Endothelial cell (in vitro differentiated cells): ENCODE measurements around the gene GATAD1. TPM values are rescaled to one million over a fixed set of nuclear protein-coding genes. Genes with fewer than 3 reads are reported as not detected.

ENCODE experiments used
- DNase-seq: peaks from one replicate; pipeline ENCODE4 v3.0.0; 2021; ENCODE audit warnings: low spot score
- H3K27ac Mint-ChIP-seq: one replicate; pipeline ENCODE4 v1.8.0; 2021; ENCODE audit warnings: mixed read lengths, inconsistent platforms; ENCODE audit not compliant: unreplicated experiment
- H3K27me3 Mint-ChIP-seq: one replicate; pipeline ENCODE4 v1.8.0; 2021; ENCODE audit warnings: mild to moderate bottlenecking, moderate library complexity, mixed read lengths, inconsistent platforms; ENCODE audit not compliant: unreplicated experiment
- H3K36me3 Mint-ChIP-seq: one replicate; pipeline ENCODE4 v1.8.0; 2021; ENCODE audit warnings: mild to moderate bottlenecking, low read depth, mixed read lengths, inconsistent platforms; ENCODE audit not compliant: unreplicated experiment
- H3K4me1 Mint-ChIP-seq: one replicate; pipeline ENCODE4 v1.8.0; 2021; ENCODE audit warnings: mild to moderate bottlenecking, mixed read lengths, inconsistent platforms; ENCODE audit not compliant: unreplicated experiment
- H3K4me3 Mint-ChIP-seq: one replicate; pipeline ENCODE4 v1.8.0; 2021; ENCODE audit warnings: mild to moderate bottlenecking, mixed read lengths, inconsistent platforms; ENCODE audit not compliant: unreplicated experiment
- H3K9me3 Mint-ChIP-seq: one replicate; pipeline ENCODE4 v1.8.0; 2021; ENCODE audit warnings: mixed read lengths, inconsistent platforms; ENCODE audit not compliant: unreplicated experiment
- long read RNA-seq: library from polyadenylated mRNA; unstranded; transcript quantifications from one replicate; pipeline ENCODE4 v2.0.0, GENCODE V29; 2020; ENCODE audit not compliant: unreplicated experiment
- total RNA-seq: library from RNA; stranded (reverse); fragmentation: NEBNext Ultra II Directional; extraction: Animal tissue kit (Norgen Biotek cat#: 25700); gene quantifications from one replicate; pipeline ENCODE4 v1.2.1, GENCODE V29; 2021; ENCODE audit not compliant: unreplicated experiment
- TF ChIP-seq, protein P1 (sequence below): fragments of 200-600 bp; sonication (generic); IDR thresholded peaks from one replicate; pipeline ENCODE4 v1.5.0; 2021; ENCODE audit warnings: antibody characterized with exemption; ENCODE audit not compliant: unreplicated experiment

GATAD1 gene, protein sequence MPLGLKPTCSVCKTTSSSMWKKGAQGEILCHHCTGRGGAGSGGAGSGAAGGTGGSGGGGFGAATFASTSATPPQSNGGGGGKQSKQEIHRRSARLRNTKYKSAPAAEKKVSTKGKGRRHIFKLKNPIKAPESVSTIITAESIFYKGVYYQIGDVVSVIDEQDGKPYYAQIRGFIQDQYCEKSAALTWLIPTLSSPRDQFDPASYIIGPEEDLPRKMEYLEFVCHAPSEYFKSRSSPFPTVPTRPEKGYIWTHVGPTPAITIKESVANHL
- 22.7 TPM for total RNA-seq
- long read RNA-seq, result 0 reads

DNA sequence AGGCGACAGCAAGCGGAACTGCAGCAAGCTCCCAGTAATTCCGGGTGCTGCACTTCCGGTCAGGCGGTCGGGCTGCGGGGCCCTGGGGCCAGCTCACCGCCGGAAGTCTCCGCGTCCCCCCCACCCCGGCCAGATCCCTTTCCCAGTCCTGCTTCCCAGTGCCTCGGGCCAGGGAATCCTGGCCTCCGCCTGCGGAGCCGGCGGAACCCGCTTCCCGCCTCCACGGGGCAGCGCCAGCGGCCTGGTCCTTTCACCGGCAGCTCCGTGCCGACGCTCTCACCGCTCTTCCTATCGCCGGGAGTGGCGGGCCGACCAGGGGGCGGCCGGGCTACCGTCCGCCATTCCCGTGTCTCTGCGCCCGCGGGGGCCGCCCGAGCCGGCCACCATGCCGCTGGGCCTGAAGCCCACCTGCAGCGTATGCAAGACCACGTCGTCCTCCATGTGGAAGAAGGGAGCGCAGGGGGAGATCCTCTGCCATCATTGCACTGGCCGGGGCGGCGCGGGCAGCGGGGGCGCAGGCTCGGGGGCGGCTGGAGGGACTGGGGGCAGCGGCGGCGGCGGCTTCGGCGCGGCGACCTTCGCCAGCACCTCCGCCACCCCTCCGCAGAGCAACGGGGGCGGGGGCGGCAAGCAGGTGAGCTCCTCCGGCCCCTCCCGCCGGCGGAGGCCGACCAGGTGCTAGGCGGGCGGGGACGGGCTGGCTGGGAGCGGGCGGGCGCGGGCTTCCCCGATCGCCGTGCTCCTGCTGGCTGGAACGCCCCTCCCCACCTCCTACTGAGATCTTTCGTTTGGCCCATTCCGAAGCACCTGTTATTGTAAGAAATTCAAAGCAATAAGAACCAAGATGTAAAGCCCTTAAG, at the start of gene GATAD1:
TSS of gene GATAD1 (plus strand) at position 138 of the 860 bp plus-strand sequence. CDS start at position 386, 248 bp downstream.
- Mint-ChIP-seq H3K36me3 (peaks cover 12% of the 10 kb centered on the region), H3K4me1 (peaks cover 7% of the 10 kb centered on the region), H3K27ac (peak within 1 kb of the TSS; percentile 76), H3K9me3 (no peaks in the 10 kb centered on the region), H3K4me3 (peak within 1 kb of the TSS; percentile 88), H3K27me3 (peaks cover 2% of the 10 kb centered on the region)
- TF ChIP-seq, protein P1, sequence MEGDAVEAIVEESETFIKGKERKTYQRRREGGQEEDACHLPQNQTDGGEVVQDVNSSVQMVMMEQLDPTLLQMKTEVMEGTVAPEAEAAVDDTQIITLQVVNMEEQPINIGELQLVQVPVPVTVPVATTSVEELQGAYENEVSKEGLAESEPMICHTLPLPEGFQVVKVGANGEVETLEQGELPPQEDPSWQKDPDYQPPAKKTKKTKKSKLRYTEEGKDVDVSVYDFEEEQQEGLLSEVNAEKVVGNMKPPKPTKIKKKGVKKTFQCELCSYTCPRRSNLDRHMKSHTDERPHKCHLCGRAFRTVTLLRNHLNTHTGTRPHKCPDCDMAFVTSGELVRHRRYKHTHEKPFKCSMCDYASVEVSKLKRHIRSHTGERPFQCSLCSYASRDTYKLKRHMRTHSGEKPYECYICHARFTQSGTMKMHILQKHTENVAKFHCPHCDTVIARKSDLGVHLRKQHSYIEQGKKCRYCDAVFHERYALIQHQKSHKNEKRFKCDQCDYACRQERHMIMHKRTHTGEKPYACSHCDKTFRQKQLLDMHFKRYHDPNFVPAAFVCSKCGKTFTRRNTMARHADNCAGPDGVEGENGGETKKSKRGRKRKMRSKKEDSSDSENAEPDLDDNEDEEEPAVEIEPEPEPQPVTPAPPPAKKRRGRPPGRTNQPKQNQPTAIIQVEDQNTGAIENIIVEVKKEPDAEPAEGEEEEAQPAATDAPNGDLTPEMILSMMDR, result peak; percentile 92
- DNase-seq, result peak; percentile 92

DNA sequence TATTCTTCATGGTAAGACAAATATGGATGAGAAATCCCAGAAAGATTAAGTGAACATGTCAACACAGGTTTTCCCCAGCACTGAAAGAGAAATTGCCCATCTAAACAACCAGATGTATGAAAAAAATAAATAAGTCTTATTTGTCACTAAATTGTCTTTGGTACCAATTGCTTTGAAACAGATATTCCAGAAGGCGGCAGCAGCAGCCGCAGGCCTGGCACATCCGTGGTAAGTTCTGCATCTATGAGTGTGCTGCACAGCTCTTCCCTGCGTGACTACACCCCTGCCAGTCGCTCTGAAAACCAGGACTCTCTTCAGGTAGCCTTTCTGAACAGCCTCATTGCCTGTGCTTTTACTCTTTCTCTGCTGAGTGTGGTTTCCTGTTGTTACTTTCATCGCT, 49.7 kb upstream of the GATAD1 start:
- Mint-ChIP-seq H3K4me3 (no peak overlapping the region), H3K4me1 (no peaks in the 10 kb centered on the region), H3K27ac (no peak overlapping the region), H3K36me3 (peaks cover 13% of the 10 kb centered on the region), H3K9me3 (no peaks in the 10 kb centered on the region), H3K27me3 (no peaks in the 10 kb centered on the region)
- TF ChIP-seq, protein P1, result no peak
- no peak for DNase-seq

DNA sequence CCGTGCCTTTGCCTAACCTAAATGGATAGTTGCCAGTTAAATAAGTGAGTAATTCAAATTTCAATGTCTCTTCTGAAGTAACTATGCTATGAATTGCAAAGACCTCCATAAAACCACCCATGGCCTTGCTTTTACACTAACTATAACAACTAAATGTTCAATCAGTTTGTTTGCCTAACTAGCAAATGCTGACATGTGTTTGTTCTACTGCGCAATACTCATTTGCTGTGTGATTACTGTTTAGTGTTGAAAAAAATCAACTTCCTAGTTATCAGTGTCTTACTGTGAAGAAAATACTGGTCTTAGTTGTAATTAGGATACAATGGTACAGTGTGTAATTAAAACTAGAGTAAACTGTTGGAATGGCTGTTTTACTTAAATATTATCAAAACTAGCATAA, 47.3 kb upstream of the GATAD1 start:
- no peaks in the 10 kb centered on the region for H3K9me3 Mint-ChIP-seq
- H3K4me3 Mint-ChIP-seq, result no peak overlapping the region
- no peak overlapping the region for H3K27ac Mint-ChIP-seq
- no peak for DNase-seq
- H3K27me3 Mint-ChIP-seq, result peaks cover 3% of the 10 kb centered on the region
- H3K4me1 Mint-ChIP-seq, result no peaks in the 10 kb centered on the region
- TF ChIP-seq, protein P1, result no peak
- peaks cover 13% of the 10 kb centered on the region for H3K36me3 Mint-ChIP-seq

DNA sequence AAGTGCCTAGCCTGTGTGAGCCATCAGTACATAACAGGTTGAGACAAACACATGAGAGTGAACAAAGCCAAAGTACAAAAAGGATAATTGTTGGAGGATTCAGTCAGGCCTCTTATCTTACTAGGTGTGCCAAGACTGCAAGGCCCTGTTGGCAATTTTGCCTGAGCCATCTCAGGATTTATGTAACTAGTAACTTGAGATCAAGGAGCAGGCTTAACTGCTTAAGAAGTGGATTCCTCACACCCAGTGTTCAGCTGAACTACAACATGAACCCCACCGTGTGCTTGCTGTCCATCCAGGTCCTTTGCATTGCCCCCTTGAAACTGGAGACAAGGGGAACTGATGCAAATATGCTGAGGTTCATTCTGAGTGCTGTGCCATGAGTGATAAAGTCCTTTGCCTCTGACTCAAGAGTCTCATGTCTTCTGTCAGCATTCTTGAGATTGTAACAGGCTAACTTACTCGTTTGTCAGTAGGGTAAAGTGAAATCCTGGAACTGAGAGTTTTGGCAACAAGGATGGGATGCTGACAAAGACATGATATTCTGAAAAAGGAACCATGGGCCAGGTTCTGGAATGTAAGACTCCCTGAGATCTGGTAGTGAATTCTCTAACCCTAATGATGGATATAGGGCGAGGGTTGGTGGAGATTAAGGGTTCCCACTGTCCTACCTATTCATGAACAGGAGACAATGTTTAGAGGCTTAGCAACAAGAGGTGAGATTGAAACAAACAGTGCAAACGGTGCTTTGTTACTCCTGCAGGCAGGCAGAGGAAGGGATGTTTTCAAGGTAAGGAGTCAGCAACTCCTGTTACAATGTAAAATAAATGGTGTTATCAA, 44.1 kb upstream of the GATAD1 start:
- no peak for DNase-seq
- Mint-ChIP-seq H3K9me3 (no peaks in the 10 kb centered on the region), H3K27ac (no peak overlapping the region), H3K27me3 (peaks cover 3% of the 10 kb centered on the region), H3K4me1 (peaks cover under 1% of the 10 kb centered on the region), H3K36me3 (peaks cover 8% of the 10 kb centered on the region), H3K4me3 (no peak overlapping the region)
- TF ChIP-seq, protein P1, result no peak
